G401 (cell line): ENCODE measurements around the gene TMEM158. TPM values are rescaled to one million over a fixed set of nuclear protein-coding genes. Genes with fewer than 3 reads are reported as not detected.

Experiments used
- DNase-seq: peaks from one replicate; pipeline ENCODE4 v3.0.0-alpha.2; 2015; ENCODE audit warnings: low spot score
- in situ Hi-C: cut with HindIII; loops from 2 replicates; pipeline ENCODE4 v1.10.0; 2016; ENCODE audit warnings: low sequenced_read_pairs, mixed read lengths
- total RNA-seq: library from RNA; depleted of rRNA; stranded (reverse); fragments of >200 nt; shearing (Covaris generic); gene quantifications from 2 replicates; pipeline ENCODE4 v1.2.3, GENCODE V29; 2014

TMEM158 gene
- total RNA-seq, 1 experiment from 2014 or later, result not detected

- no peak for DNase-seq
- in situ Hi-C loops, result no loop called here
Measured at GRCh38 chr3:45210308-45211041, 15.6 kb downstream of the TMEM158 start.

DNA sequence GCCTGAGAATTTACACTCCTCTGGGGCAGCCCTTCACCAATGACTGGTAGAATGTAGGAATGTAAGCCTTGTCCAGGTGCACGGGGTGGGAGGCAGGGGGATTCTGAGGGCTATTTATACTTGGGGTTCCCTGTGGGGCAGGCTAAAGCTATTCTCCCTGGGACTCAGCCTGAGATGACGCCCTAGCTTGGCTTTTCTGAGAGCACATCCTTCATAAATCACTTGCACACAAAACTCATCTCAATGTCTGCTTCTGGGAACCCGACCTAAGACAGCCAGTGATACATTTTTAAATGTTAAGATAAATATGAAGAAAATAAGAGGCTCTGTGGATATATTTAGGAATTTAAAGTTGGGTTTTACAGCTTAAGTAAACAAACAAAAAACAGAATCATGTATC lies 16.6 kb downstream of the TMEM158 start:
- no peak for DNase-seq
- in situ Hi-C loops, result no loop called here

DNA sequence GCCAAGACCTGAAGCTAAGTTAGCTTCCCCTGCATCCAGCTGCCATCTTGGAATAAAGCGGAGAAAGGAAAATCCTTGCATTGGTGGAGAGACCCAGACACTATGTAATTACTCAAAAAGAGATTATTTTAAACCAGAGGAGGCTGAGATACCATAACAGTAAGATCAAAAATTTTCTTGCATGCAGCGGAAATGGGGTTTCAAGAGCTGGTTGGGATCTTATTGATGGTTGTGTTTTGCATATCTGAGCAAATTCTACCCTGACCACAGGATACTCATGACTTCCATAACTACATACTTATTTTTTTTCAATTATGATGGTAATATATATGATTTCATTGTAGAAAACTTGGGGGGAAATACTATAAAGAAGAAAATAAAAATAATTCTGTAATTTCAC lies 17.5 kb downstream of the TMEM158 start:
- DNase-seq, result no peak
- in situ Hi-C loops, result no loop called here

GRCh38 chr3:45207446-45207845 lies 18.6 kb downstream of the TMEM158 start:
- in situ Hi-C loops, result no loop called here
- DNase-seq, result no peak

DNA sequence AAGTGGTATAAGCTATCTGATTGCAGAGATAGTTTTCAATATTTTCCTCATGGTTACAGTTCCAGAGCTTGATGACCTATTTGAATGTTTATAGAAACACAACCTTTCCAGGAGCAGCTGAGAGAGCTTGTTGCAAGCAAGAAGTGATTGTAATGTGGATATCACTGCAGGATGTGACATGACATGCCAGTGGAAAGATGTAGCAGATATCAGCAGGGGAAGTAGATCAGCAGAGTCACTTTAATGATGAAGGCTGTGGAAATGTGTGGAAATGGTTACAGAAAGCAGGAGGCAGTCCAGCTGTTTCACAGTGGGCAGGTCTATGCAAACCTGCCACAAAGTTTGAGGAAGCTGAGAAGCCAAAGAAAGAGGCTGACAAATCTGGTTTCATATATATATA lies 21.0 kb downstream of the TMEM158 start:
- in situ Hi-C loops, result no loop called here
- DNase-seq, result no peak

- DNase-seq, result no peak
- in situ Hi-C loops, result no loop called here
Measured at GRCh38 chr3:45204136-45204535, 22.0 kb downstream of the TMEM158 start.

DNA sequence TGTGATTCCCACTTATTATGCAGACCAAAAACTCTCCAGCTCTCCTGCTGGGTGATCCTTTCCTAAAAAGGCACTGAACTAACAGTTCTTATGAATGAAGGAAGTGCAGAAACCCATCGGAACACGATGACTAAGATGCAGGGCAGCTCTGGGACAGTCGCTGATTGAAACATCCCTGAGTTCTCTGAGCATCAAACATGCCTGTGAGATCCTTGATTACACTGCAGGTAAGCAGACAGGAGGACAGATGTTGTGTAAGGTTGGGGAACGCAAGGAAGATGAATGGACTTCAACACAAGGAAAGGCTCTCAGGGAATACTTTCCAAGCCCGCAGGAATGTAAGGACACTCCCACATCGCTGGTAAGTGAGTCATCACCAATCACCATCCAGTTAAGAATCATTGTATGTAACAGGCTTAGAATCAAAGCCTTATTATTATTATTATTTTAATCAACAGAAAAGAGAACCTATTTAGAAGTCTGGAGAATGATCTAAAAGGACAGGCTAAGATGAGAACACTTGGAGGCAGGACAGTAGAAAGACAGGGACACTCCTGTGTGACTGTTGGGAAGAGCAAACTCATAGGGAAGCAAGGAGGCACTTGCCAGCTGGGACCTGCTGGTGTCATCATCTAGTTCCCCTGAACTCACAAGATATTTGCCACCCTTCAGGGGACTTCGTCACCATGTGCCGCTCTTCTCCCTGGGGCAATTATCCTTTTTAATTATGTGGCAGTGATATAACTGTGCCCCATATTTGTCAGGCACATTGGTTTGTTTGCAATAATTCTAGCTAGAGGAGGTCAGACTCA lies 26.0 kb downstream of the TMEM158 start:
- in situ Hi-C loops, result no loop called here
- no peak for DNase-seq

- in situ Hi-C loops, result no loop called here
- no peak for DNase-seq
Measured at GRCh38 chr3:45198264-45199260, 27.5 kb downstream of the TMEM158 start.

DNA sequence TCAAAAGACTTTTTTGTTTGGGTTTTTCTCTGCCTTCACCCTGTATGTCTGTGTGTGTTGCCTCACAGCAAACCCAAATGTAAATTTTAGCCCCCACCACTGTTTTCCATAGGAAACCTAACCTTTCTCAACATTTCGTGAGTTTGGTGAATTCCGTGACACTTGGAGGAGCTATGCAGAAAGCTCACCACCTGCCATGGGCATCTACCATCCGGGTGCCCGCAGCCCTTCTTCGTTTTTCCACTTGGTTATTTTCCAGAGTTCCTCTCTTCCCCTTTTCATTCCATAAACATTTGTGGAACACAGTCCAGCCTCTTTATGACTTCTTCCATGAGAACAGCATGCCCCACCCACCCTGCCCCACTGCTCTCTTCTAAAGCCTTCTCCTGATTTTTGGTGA lies 31.3 kb downstream of the TMEM158 start:
- in situ Hi-C loops, result no loop called here
- no peak for DNase-seq

DNA sequence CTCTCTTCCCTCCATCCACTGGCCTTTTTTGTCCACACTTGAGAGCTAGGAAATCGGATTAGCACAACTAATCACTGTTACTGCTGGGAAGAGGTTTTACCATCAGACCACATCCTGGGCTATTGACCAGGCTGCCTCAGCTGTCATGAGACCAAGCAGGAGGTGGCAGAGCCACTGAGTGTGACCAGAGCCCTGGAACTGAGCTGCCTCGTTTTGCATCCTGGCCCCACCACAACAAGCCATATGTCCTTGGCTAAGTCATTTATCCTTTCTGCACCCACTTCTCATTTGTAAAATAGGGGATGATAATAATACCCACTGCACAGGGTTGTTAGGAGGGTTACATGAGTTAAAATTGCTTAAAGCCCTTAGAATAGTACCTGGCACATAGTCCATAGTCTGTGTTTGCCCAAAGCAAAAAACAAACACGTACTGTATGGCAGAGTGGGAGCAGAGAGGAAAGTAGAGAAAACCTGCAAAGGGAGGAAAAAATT lies 34.1 kb downstream of the TMEM158 start:
- DNase-seq, result no peak
- in situ Hi-C loops, result no loop called here

GRCh38 chr3:45191424-45191823 lies 34.7 kb downstream of the TMEM158 start:
- DNase-seq, result no peak

DNA sequence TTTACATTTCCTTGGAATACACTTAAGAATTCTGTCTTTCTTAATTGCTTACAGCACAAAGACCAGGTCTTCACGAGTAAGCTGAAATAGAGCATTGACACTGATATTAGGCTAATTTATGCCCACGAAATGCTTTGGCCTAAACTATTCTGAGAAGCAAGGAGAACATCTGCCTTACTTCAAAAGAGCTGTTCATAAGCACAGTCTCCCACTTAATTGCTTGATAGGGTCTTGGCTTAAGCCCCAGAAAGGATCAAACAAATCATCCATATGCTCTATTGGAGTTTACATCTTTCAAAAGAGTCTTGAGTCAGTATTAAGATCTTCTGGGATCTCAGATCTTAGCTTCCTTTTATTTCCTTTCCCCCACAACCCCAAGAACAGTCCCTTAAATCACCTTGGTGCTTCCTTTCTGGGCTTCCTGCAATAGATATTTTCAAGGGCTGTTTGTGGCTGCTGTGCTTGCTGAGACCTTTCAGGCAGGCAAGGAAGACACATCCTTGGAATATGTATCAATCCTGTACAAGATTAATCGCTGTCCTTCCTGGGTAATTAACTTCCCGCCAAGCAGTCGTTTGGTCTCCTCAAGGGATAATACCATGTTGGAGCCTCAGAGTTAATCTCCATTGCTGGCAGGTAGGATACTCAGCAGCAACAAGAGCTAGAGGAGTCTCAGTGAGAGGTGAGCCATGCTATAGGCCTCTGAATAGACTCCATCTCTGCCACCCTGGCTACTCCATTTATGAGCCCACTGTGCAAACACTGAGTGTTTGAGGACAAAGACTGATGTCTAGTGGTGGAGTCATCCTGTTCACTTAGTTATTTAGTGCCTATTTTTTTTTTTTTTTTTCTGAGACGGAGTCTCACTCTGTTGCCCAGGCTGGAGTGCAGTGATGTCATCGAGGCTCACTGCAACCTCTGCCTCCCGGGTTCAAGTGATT lies 37.1 kb downstream of the TMEM158 start:
- in situ Hi-C loops, result no loop called here

More at GRCh38 chr3:45191424-45191823, 34.7 kb downstream of the TMEM158 start:
- in situ Hi-C loops, result no loop called here

DNA sequence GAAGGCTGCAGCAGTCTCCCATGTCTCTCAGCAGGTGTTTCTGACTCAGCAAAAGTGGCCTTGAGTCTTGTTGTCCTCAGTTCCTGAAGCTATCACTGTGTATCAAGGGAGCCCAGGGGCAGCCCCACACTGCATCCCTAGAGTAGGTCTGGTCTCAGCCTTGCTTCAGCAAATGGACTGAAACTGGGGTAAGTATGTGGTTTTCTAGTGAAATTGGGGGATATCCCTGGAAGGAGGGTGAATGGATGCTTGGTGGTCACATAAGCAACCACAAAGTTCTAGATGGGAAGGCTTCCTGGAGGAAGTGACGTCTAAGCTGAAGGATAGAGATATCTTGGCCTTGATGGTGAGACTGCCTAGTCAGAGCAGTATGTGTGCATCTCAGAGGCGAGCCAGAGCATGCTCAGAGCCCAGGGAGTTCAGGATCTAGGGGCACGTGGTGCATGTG lies 38.4 kb downstream of the TMEM158 start:
- in situ Hi-C loops, result no loop called here
- no peak for DNase-seq

More for the DNA sequence above, 37.1 kb downstream of the TMEM158 start:
- DNase-seq, result no peak

- no peak for DNase-seq
- in situ Hi-C loops, result no loop called here
Measured at GRCh38 chr3:45186871-45187270, 39.2 kb downstream of the TMEM158 start.

DNA sequence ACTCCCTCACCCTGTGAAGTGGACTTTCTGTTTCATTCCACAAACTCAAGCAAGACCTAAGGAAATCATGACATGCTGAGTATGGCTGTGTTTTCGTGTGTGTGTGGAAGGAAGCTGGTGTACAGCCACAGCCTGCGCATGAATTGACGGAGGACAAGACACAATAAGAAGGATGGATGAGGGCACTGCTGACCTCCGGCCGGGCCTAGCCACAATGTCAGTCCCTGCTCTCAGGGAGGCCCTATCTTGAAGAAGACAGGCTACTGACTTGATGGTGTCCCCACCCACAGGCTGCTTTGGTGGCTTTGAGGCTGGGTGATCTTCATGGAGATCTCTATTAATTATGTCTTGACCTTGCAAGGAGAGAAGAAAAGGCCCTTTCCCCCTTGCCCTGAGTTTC lies 40.6 kb downstream of the TMEM158 start:
- in situ Hi-C loops, result no loop called here
- DNase-seq, result no peak

- DNase-seq, result no peak
- in situ Hi-C loops, result no loop called here
Measured at GRCh38 chr3:45185052-45185451, 41.0 kb downstream of the TMEM158 start.

DNA sequence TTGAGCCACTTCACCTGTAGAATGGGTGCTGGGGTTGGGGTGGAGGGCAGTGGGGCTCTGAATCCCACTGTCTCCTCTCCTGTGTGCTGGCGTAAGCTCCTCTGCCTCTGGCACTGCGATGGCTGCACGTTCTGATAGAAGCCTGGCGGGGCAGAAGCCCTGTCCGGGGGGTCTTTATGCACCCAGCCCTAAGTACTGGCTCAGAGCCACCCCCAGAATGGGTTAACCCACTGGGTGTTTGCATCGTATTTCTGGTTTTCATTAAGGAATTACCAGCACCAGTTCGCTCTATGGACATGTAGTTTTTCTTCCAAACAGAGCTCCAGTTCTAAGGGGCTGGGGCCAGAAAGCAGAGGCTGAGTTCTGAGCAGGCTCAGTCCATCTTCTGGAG lies 42.2 kb downstream of the TMEM158 start:
- no peak for DNase-seq
- in situ Hi-C loops, result no loop called here
